Esophagus muscularis mucosa (tissue), 4 donors: ENCODE measurements around the gene PNMA1. TPM values are rescaled to one million over a fixed set of nuclear protein-coding genes. Genes with fewer than 3 reads are reported as not detected.

Source experiments
- DNase-seq: peaks from one replicate; pipeline ENCODE4 v3.0.0-alpha.2; 2017; ENCODE audit errors: extremely low spot score
- H3K27ac ChIP-seq, 4 donors: fragments of 200-600 bp; sonication (generic); replicated peaks in 1 of 4; 1 replicate in 3 of 4; 2 replicates in 1 of 4; pipeline ENCODE4 v1.5.1; 2016 to 2019; ENCODE audit warnings: mild to moderate bottlenecking in 1 of 4
- H3K27me3 ChIP-seq, 4 donors: fragments of 200-600 bp; sonication (generic); one replicate each; pipeline versions ENCODE4 v1.5.1 to v1.6.0; 2016 to 2019
- H3K36me3 ChIP-seq, 4 donors: fragments of 200-600 bp; sonication (generic); one replicate each; pipeline ENCODE4 v1.5.1; 2016 to 2019
- H3K4me1 ChIP-seq, 4 donors: fragments of 200-600 bp; sonication (generic); one replicate each; pipeline ENCODE4 v1.5.1; 2016 to 2019
- H3K4me3 ChIP-seq, 4 donors: fragments of 200-600 bp; sonication (generic); 1 replicate in 2 of 4; 2 replicates in 2 of 4; pipeline ENCODE4 v1.5.1; 2016 to 2019; ENCODE audit warnings: mild to moderate bottlenecking in 4 of 4, moderate library complexity in 1 of 4
- H3K9me3 ChIP-seq, 4 donors: fragments of 200-600 bp; sonication (generic); 1 replicate in 3 of 4; 2 replicates in 1 of 4; pipeline ENCODE4 v1.5.1; 2016 to 2019
- CTCF ChIP-seq, 3 experiments: fragments of 200-600 bp in 2 of 3; fragments of 450-650 bp in 1 of 3; sonication (generic) in 2 of 3; IDR thresholded peaks; one replicate each; pipeline ENCODE4 v1.5.1; 2017 to 2019; ENCODE audit warnings: antibody characterized with exemption in 3 of 3, mild to moderate bottlenecking in 2 of 3, moderate library complexity in 1 of 3
- EP300 ChIP-seq: sonication (generic); formaldehyde crosslinking; IDR thresholded peaks from one replicate; pipeline ENCODE4 v1.6.1; 2017; ENCODE audit warnings: antibody characterized with exemption
- POLR2A ChIP-seq: fragments of 450-650 bp; IDR thresholded peaks from one replicate; pipeline ENCODE4 v1.6.1; 2017; ENCODE audit warnings: antibody characterized with exemption, moderate library complexity, mild to moderate bottlenecking, low read depth
- POLR2AphosphoS5 ChIP-seq, 2 donors: sonication (generic); formaldehyde crosslinking; IDR thresholded peaks; one replicate each; pipeline ENCODE4 v1.6.1; 2017; ENCODE audit warnings: antibody characterized with exemption in 2 of 2
- WGBS: methylation state at CpG from one replicate; pipeline ENCODE4 v1.1.5; 2018; 5-methylcytosine and 5-hydroxymethylcytosine counted together
- intact Hi-C: fragments of 100-400 bp; cut with DNase I; formaldehyde crosslinking; loops from one replicate; pipeline ENCODE4 v1.15.1; 2023
- total RNA-seq, 4 donors: library from RNA; depleted of rRNA; stranded (reverse); fragments of >200 nt; gene quantifications; one replicate each; pipeline versions ENCODE4 v1.1.0 to v1.2.1, GENCODE V29; 2016

PNMA1 gene
- total RNA-seq, 4 donors from 2014 or later = 34.8 to 74.2 (median 55.0) TPM

- Histone ChIP-seq H3K4me3 (no peak overlapping the region), H3K27me3 (no peaks in the 10 kb centered on the region), H3K36me3 (no peaks in the 10 kb centered on the region), H3K27ac (peak overlapping the region; percentile 98 to 100 (median 99)), H3K9me3 (no peaks in the 10 kb centered on the region), H3K4me1 (peaks cover 77 to 91% (median 88%) of the 10 kb centered on the region in 4 donors)
- no peak for DNase-seq
- intact Hi-C loops = no loop called here
- no peak for TF ChIP-seq EP300
- TF ChIP-seq POLR2A = no peak
- TF ChIP-seq CTCF (IDR thresholded peaks at IDR 0.05) = no peak
- TF ChIP-seq POLR2AphosphoS5 (IDR thresholded peaks at IDR 0.05) = no peak
- WGBS = 30% methylated on average over 2 of the region's 2 CpGs
These were observed 47.6 kb upstream of the PNMA1 start for GRCh38 chr14:73761618-73762355.

- H3K9me3 ChIP-seq = no peaks in the 10 kb centered on the region
- H3K27me3 ChIP-seq = no peaks in the 10 kb centered on the region
- no peak for TF ChIP-seq CTCF (IDR thresholded peaks at IDR 0.05)
- TF ChIP-seq POLR2A = no peak
- WGBS = 47% methylated on average over 13 of the region's 13 CpGs
- H3K27ac ChIP-seq = peak overlapping the region; percentile 98 to 100 (median 99)
- H3K4me3 ChIP-seq = peak overlapping the region; percentile 81 to 93 (median 83)
- H3K4me1 ChIP-seq = peaks cover 80 to 91% (median 88%) of the 10 kb centered on the region in 4 donors
- intact Hi-C loops = no loop called here
- no peak for DNase-seq
- no peaks in the 10 kb centered on the region for H3K36me3 ChIP-seq
These were observed 46.7 kb upstream of the PNMA1 start for GRCh38 chr14:73760598-73761586.

GRCh38 chr14:73759714-73760597 lies 45.8 kb upstream of the PNMA1 start:
- WGBS = 0% methylated on average over 4 of the region's 93 CpGs
- Histone ChIP-seq H3K27me3 (no peaks in the 10 kb centered on the region), H3K27ac (peak overlapping the region; percentile 98 to 100 (median 99)), H3K4me1 (peaks cover 80 to 91% (median 88%) of the 10 kb centered on the region in 4 donors), H3K36me3 (no peaks in the 10 kb centered on the region), H3K4me3 (peak overlapping the region; percentile 81 to 93 (median 83)), H3K9me3 (no peaks in the 10 kb centered on the region)
- TF ChIP-seq POLR2AphosphoS5 (IDR thresholded peaks at IDR 0.05) (peak; percentile 92 to 98), POLR2A (peak; percentile 91), EP300 (peak; percentile 66), CTCF (IDR thresholded peaks at IDR 0.05) (peak in 1 of 3 experiments; percentile 28)
- DNase-seq = peak; percentile 99
- intact Hi-C loops = loop anchor here (2.0 kb wide), 1 partner anchor 27 kb away; no protein-coding TSS in a partner anchor

- TF ChIP-seq POLR2A = peak; percentile 10
- no peak for TF ChIP-seq EP300
- TF ChIP-seq CTCF (IDR thresholded peaks at IDR 0.05) = no peak
- TF ChIP-seq POLR2AphosphoS5 (IDR thresholded peaks at IDR 0.05) = peak; percentile 71 to 73
- intact Hi-C loops = loop anchor here (2.0 kb wide), 1 partner anchor 28 kb away; no protein-coding TSS in a partner anchor
- Histone ChIP-seq H3K9me3 (no peaks in the 10 kb centered on the region), H3K27ac (peak overlapping the region; percentile 98 to 100 (median 99)), H3K4me3 (peak overlapping the region; percentile 81 to 93 (median 83)), H3K4me1 (peaks cover 80 to 91% (median 88%) of the 10 kb centered on the region in 4 donors), H3K27me3 (no peaks in the 10 kb centered on the region), H3K36me3 (no peaks in the 10 kb centered on the region)
- 0% methylated on average over 7 of the region's 71 CpGs for WGBS
- no peak for DNase-seq
These were observed 45.1 kb upstream of the PNMA1 start for GRCh38 chr14:73759183-73759713.
